Stimulated activated CD8-positive, alpha-beta memory T cell treated with anti-CD3 and anti-CD28 coated beads, Interleukin-15, amount 100 ng/mL, for 48 hours (primary cell): ENCODE results near the gene CACNA1H.

Experiments used
- DNase-seq, 2 donors: peaks; one replicate each; pipeline ENCODE4 v3.0.0-alpha.2; 2020; ENCODE audit warnings: low read depth in 2 of 2

Gene CACNA1H

DNA sequence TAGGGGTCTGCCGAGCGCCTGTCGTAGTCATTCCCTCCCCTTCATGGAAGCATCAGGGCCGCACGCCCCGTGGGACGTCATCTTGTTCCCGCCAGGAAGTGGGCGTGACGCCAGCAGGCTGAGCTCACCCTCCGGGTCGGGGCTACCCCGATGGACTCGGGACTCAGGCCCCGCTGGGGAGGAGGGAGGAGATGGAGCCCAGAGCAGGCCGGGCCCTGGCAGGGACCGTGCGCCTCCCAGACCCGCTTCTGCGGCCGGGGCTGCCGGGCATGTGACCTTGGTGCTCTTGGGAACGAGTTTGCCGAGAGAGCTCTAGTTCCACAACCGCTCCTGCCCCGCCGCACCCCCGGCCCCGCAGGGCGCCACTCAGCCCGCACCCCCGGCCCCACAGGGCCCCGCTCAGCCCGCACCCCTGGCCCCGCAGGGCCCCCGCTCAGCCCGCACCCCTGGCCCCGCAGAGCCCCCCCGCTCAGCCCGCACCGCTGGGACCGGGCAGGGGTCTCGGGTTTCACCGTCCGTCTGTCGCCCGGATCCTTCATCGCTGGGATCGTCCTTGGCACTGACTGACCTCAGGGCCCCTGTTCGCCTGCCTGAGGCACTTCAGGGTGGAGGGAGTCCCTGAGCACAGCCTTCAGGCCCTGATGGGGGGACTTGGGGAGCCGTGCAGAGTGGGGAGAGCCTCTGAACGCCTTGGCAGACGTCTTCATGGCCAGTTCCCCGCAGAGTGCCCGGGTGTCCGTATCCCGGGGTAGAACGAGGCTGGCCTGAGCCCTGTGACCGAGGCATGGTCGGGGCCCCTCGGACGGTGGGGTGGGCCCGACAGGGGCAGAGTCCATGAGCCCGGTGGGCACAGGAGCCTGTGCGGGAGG lies 5.8 kb downstream of the CACNA1H start:
- DNase-seq: no peak

DNA sequence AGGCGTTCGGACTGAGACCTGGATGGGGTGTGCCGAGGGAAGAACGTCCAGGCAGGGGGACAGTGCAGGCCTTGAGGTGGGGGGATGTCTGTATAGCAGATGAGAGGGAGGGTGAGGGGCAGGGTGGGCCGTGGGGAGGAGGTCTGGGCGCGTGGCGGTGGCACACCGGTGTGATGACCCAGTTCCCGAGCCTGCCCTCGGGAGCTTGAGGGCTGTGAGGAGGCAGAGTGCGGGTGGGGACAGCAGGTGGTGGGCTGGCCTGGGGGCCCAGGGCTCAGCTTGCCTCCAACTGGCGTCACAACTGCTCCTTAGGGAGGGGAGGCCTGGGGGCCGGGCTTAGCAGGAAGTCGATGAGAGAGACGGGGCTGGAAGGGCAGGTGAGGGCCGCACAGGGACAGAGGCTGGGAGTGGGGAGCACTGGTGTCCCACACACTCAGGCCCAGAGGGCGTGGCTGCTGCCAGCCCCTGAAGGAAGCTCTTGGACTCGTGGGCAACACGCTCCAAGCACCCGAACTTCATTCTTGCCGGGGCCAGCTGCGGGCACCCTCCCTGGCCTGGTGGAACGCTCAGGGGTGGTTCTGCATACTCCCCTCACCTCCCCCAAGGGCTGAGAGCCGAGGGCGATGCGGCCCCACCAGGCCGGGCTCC lies 6.5 kb downstream of the CACNA1H start:
- DNase-seq: no peak

DNA sequence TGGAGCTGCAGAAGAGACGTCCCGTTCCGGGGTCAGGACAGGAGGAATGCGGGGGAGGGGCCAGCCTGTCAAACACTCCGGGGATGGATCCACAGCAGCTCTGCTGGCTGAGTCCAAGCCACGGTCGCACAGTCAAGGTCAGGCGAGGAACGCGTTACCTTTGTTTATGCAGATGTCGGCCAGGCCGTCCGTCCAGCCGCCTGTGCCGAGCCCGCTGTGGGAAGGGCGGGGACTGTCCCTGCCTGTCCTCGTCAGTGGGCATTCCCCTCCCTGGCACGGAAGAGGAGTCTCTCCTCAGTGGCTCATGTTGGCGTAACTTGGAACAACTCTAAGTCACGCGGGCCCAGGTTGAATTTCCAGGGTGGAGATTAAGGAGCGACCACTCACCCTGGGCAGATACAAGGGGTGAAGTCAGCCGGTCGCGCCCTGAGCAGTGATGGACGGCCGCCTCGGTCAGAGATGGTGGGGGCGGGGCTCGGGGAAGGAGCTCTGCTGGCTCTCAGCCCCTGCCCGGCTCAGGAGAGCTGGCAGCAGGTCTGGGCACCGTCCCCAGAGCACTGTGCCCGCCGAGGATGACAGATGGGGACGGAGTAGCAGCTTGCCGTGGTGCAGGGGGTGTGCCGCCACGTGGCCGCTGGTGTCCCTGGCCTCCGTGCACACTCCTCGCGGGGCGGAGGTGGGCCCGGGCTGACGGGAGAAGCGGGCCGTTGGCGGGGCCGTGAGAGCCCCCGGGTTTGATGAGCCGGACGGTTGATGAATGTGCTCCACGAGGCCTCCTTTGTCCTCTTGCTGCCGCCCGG lies 7.3 kb downstream of the CACNA1H start:
- no peak for DNase-seq

DNA sequence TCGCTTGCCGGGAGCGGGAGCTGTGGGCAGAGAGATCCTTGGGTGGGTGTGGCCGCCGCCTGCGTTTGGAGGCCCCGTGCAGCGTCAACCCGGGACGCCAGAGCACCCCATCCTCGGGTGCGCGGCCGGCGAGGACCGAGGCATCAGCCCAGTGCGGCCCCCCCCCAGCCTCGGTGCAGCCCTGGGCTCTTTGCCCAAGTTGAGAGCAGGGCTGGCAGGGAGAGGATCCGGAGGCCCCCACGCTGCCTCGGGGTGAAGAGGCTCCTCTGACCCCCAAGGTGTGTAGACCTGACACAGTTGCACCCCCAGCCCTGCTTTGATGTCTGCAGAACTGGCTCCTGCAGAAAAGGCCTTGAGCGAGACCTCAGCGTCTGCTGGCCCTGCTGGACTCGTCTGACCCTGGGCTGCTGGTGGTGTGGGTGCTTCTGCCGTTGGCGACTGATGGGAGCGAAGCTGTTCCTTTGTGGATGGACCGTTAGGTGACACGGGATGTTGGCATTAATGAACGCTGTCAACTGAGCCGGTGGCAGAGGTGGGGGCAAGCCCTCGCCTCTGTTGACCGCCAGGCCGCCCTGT lies 8.0 kb downstream of the CACNA1H start:
- no peak for DNase-seq

DNA sequence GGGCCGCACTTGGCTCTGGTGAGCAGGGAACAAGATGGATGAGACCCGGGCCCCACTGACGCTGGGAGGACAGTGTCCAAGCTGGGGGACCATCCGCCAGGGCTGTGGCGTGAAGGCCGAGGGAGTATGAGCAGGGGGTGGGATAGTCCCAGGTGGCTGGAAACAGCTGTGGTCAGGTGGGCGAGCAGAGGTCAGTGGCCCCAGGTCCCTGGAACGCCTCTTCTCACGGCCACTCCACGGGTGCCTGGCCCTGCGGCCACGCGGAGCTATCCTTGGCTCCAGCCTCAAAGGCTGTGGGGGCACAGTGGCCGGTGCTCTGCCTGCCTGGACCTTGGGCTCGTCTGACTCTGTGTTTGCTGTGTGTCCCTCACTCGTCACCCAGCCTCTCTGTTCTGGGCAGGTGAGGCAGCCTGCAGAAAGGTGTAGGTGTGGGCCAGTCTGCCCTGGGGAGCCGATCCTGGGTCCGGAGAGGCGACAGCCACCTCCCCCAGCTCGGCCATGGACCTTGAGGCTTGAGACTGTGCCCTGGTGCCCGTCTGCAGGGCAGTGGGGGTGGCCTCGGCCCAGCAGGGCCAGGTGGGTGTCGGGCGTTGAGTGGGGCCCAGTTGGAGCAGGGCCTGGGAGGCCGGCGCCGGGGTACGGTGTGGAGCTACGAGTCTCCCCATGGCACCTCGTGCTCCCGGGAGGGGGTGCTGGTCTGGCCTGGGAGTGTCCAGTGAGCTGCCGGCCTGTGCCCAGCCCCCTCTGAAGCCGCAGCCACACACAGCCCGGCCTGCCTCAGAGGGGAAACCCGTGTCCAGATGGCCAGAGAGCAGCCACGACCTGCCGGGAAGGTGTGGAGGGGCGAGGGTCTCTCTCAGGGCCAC lies 10.0 kb downstream of the CACNA1H start:
- DNase-seq: no peak

DNA sequence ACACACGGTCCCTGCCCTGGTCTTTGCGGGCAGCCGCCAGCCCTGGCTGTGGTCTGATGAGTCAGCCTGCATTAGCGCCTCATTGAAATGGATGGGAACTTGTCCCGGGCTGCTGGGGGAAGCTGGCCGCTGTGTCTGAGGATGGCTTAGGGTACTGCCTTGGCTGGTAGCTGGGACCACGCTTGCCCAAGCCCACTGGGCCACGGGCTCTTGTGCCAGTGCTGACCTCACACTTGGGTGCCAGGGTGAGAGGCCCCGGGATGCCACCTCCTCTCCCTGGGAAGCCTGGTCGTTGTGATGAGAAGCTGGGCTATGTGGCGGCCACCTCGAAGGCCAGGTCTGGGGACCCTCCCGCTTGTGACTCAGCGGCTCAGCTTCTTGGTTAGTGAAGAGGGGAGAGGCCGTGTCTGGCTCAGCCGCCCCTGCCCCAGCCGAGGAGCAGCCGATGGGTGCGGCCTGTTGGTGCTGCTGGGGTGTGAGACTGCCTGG lies 10.7 kb downstream of the CACNA1H start:
- no peak for DNase-seq

DNA sequence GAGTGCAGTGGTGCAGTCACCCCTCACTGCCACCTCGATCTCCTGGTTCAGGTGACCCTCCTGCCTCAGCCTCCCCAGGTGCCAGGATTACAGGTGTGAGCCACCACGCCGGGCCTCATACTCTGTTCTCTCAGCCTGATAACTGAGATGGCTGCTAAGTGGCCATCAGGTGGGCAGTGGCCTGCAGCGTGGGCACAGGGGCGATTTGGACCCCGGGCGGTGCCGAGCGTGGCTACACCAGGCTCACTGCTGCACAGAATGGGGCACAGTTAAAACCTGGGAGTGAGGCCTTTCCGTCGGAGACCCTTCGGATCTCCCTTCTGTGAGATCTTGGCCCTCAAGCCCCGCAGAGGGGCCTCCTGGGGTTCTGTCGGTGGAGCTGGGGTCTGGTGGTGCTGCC lies 11.5 kb downstream of the CACNA1H start:
- no peak for DNase-seq

DNA sequence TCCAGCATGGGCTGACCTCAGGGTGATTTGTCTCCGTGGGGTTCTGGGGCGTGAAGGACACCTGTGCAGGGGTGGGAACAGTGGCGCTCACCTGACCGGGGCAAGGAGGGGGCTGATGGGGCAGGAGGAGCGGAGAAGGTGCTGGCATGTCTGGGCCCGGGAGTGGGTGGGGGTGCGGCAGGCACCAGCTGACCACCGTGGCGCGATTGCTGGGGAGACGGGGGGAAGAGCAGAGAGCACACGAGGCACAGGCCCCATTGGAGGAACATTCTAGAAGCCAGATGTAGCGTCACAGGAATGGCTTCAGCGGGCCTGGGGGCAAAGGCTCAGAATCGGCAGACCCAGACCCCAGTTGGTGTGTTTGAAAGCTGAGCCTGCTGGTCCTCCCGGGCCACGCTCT lies 12.1 kb downstream of the CACNA1H start:
- DNase-seq: no peak

DNA sequence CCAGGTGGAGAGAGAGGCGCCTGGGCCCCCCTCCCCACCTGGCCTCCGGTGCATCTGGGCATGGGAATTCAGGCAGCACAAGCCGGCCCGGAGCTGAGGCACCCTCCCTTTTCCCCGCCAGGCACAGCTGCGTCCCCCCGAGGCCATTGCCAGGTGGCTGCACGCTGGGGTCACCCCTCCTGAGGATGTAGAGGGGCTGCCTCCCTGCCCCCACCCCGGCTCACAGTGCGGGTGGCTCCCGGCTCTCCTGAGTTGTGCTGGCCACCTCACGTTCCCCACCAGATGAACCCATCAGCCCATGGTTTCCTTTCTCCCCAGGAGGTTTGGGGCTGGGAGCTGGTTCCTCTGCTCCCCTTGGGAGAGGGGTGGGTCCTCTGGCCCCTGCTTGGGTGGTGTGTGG lies 12.6 kb downstream of the CACNA1H start:
- no peak for DNase-seq

DNA sequence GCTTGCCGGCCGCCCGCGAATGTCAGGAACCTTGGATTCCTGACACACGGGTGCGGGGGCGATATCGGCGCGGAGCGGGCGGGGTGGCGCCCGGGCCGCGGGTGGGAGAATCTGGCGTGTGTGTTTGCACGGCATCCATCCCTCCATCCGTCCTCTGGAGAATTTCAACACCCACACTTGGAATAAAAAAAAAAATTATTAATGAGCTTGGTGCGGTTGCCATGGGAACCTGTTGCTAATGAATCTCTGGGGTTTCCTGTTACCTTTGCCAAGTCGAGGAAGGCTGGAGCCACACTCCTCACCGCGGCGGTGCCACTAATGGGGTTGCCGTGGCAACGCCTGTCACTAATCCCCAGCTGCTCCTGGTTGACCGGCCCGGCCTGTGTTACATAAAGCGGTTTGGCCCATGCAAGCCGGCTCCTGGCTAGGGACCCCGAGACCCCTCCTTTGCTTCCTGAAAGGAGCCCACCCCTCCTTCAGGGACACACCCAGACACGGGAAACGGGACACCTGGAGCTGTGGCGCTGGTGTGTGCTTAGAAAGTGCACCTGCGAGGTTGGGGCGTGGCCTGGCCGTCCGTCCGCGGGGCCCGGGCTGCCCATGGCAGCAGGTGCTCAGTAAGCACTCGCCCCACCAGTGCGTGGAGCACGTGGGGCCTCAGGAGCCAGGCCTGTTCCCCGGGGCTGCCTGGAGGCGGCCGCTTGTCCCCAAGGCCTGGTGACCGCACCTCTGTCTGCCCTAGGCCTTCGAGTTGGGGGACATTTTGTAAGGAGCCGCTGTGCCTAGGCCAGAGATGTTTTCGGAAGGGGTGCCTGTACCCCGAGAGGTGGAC lies 14.6 kb downstream of the CACNA1H start:
- no peak for DNase-seq

DNA sequence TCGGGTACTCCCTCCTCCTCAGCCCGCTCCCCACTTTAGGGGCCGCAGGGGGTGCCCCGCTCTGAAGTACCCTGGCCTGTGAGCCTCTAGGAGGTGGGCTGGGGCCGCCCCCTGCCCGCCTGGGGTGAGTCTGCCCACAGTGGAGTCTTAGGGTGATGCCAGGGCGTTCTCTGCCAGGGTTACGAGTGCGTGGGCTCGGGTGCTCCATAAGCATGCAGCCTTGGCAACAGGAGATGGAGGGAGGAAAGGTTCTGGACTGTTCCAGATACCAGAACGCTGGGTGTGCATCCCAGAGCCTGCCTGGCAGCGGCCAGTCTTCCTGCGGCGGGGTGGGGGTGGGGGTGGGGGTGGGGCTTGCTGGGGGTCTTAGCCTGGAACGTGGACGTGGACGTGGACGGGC lies 15.9 kb downstream of the CACNA1H start:
- DNase-seq: no peak

DNA sequence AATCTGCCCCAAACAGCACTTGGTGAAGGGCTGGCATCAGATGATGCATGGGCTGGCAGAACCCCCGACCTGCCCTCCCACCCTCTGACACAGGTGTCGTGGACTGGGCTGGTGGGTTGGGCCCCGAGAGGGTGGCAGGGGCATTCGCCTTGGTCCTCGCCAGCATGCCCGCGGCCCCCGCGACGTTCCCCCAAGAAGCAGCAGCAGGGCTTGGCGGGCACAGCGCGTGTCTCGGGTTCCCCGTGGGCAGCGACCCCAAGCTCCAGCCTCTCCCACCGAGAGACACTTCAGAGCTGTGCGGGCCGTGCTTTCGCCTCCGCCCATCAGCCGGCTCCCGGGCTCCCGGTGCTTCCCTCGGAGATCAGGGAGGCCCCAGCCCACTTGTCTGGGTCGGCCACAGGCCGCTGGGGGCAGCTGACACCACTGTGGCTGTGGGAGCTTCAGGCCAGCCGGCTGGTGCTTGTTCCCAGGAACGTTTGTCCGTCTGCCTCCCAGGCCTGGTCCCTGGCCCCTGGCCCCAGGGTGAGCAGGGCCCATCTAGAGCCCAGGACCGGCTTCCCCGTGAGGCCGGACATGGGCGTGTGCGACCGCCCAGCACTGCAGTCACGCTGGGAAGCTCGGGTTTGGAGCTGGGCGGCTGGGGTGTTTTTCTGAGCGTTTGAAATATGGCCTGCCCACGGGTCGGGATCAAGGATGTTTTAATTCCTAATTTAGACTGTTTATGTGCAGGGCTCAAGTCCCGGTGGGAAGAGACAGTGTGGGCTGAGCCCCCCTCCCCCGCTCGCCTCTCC lies 16.6 kb downstream of the CACNA1H start:
- DNase-seq: no peak

DNA sequence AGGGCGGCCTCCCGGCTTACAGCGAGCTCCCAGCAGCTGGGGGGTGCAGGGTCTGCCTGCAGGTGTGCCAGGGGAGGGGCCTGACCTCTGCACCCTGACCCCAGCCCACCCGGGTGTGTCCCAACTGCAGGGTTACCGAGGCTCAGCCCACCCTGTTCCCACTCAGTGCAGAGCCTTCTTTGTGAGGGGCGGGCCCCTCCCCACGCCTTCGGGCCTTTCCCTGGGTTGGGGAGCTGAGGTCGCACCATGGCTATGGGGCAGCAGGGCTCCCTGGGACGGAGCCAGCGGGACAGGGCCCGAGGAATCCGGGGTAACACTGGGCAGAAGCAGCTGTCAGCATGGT lies 17.1 kb downstream of the CACNA1H start:
- DNase-seq: no peak

DNA sequence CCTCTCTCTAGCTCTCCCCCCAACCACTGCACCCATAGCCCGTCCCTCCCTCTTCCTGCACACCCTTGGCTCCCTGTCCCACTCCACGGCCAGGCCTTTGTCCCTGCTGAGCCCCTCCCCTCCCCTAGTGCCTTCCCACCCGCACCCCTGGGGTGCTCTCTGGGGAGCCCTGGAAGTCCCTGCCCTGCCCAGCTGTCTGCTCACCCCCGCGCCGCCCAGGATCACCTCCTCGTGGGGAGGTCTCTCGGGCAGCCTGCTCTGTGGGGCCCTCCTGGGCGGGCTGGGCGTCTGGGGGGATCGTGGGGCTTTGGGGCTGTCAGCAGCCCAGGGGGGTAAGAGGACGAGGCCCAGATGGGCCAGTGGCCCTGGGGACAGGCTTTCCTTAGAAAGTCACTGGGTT lies 18.1 kb downstream of the CACNA1H start:
- DNase-seq: no peak

DNA sequence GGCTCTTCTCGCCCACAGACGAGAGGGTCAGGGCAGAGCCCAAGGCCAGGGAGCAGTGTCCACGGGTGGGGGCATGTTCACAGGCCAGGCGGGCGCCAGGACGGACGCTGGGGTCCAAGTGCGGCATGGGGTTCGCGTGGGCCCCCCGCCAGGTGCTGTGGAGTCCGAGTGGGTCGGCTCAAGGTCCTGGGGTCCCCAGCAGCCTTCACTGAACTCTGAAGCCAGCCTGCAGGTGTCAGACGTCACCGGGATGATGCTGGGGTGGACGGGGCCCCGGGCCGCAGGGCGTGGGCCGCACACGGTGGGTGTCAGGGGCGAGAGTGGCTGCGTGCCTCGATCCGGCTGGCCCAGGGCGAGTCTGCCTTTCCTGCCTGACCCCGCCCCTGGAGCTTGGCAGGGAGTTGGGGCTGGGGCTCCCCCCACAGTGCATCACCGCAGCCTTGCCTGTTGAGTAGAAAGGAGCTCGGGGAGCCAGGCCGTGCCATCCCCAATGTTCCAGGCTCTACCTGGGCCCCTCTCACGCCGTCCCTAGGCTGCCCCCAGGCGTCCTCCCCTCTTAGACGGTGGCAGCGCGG lies 19.0 kb downstream of the CACNA1H start:
- DNase-seq: no peak

DNA sequence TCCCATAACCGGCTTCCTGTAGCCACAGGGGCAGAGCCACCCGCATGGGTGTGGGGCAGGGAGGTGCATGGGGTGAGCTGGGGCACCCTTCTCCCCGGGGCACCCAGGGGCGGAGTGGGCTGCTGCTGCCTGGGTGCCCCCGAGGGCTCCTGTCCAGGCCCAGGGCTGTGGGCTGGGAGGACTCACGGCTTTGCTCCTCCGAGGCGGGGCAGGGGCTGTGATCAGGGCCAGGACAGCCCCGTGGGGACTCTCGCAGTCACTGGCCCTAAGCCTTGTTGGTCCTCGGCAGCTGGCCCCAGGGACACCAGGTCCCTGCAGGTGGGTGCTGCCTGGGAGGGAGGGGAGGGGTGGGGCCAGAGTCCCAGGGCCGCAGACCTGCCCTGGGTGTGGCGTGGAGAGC lies 19.7 kb downstream of the CACNA1H start:
- no peak for DNase-seq

DNA sequence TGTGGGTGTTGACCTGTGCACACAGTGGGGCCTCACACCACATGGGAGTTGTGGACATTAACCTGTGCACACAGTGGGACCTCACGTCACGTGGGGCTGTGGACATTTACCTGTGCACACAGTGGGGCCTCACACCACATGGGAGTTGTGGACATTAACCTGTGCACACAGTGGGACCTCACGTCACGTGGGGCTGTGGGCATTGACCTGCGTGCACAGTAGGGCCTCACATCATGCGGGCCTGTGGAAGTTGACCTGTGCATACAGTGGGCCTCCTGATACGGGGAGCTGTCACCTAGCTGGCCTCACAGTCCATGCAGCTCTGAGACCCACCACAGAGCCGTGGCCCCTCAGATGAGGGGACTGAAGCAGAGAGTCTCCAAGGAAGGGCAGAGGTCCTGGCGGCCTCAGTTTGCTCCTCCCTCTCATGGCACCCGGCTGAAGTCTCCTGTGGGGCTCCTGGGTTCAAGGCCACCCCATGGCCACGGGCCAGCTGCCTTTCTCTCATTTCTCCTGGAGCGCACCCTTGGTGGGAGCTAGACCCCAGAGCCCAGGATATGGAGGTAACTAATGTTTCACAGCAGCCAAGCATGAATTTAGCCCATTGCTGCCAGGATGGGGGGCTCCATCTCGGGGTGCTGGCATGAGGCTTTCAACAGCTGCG lies 21.0 kb downstream of the CACNA1H start:
- DNase-seq: no peak

DNA sequence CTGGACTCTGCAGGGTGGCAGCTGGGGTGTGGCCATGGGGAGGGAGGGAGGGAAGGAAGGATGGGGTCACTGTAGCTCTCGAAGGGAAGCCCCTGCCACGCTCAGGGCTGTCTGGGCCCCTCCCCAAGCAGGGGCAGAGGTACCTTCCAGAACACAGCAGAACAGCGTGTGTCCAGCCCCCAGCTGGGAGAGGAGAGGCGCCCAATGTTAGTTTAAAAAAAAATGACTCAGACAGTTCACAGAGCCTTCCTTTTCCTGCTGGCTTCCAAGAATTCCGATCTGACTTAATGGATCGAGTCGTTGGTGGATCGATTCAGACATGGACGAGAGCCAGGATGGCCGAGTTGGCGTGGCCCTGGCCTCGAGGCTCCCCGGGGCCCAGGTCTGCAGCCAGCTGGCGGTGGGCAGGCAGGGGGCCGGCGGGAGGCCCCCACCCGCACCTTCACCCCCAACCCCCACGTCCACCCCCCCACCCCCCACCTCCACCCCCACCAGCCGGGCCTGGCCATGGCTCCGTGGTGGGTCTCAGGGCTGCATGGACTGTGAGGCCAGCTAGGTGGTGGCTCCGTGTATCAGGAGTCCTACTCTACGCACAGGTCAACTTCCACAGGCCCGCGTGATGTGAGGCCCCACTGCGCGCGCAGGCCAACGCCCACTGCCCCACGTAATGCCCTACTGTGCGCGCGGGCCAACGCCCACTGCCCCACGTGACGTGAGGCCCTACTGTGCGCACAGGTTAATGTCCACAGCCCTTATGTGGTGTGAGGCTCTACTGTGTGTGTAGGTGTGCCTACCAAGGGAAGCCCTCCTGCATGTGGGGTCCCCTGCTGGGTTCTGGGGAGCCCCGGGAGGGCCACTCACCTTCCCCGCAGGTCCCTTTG lies 21.8 kb downstream of the CACNA1H start:
- no peak for DNase-seq
